ENCODE results near the gene METTL3. TPM values are rescaled to one million over a fixed set of nuclear protein-coding genes. Genes with fewer than 3 reads are reported as not detected.

METTL3 gene
- total and polyA plus RNA-seq, 2 of the 8 experiments (the other 6 are each of a cell fraction or from before 2014, with no cell fraction given), result 103 to 144 TPM

- H3K56ac ChIP-seq (replicated peaks; ENCODE audit: insufficient read length, low read depth, low read length), result peak overlapping the region; percentile 85
- H4K20me1 ChIP-seq (replicated peaks in 1 of 2; ENCODE audit: control insufficient read depth in 1 of 2, insufficient read depth in 2 of 2, low read length in 2 of 2), result no peaks in the 10 kb centered on the region
- ChIA-PET CTCF (ENCODE audit: partially characterized antibody) (interaction anchor here (0.6 to 2.4 kb wide), 5 partner anchors 11 to 198 kb away, joined by 3 to 9 read pairs (median 5); partner anchors contain the start of gene SALL2), POLR2A (ENCODE audit: partially characterized antibody) (interaction anchor here (0.6 to 32.5 kb wide), 11 partner anchors 11 to 949 kb away, joined by 3 to 769 read pairs (median 4); partner anchors contain the start of genes METTL3 and SALL2)
- H3K36me3 ChIP-seq (ENCODE audit: control insufficient read depth in 2 of 4, insufficient read depth in 4 of 4, low read length in 3 of 4), result peaks cover 0 to 5% (median 0%) of the 10 kb centered on the region in 4 experiments; a peak in 1 of 8 replicates
- H2BK120ac ChIP-seq (replicated peaks; ENCODE audit: low read depth, low read length), result peak overlapping the region; percentile 67
- H3K79me1 ChIP-seq (ENCODE audit: low read depth, low read length), result no peaks in the 10 kb centered on the region
- H3K14ac ChIP-seq (ENCODE audit: insufficient read length), result no peak overlapping the region
- 0% methylated on average over 23 of the region's 25 CpGs; no CpG with 5 or more reads in 1 of the 2 experiments for WGBS, 2 experiments (ENCODE audit: extremely low coverage in 1 of 2, insufficient coverage in 1 of 2, insufficient read length in 1 of 2, insufficient replicate concordance in 2 of 2, low coverage in 1 of 2, low lambda C conversion rate in 2 of 2, missing lambda C conversion rate in 1 of 2)
- peak overlapping the region; percentile 46 to 91 (median 68) for H3K9ac ChIP-seq (replicated peaks in 1 of 4; ENCODE audit: extremely low read depth in 1 of 4, low read depth in 3 of 4, low read length in 3 of 4)
- no peak overlapping the region for H3K4ac ChIP-seq (replicated peaks; ENCODE audit: insufficient read length, low read depth, low read length)
- H2BK5ac ChIP-seq (ENCODE audit: low read depth, low read length), result peak overlapping the region; percentile 95
- no peaks in the 10 kb centered on the region for H3K9me3 ChIP-seq (ENCODE audit: insufficient read depth in 2 of 2, low read depth in 1 of 2, low read length in 1 of 2)
- peak overlapping the region; percentile 95 for H2BK12ac ChIP-seq (ENCODE audit: low read depth, low read length)
- H2AK5ac ChIP-seq (ENCODE audit: low read depth, low read length), result peak overlapping the region; percentile 82; the same call in 1 of the 2 replicates
- peak overlapping the region; percentile 22 for H4K5ac ChIP-seq (ENCODE audit: insufficient read length, low read depth, low read length)
- no peak overlapping the region for H2AFZ ChIP-seq (ENCODE audit: low read length)
- peaks cover 27 to 71% of the 10 kb centered on the region in 2 experiments for H3K79me2 ChIP-seq (ENCODE audit: control insufficient read depth in 1 of 2, insufficient read depth in 2 of 2, low read length in 2 of 2)
- no peak overlapping the region for H4K8ac ChIP-seq (ENCODE audit: extremely low read depth, insufficient read depth, low read length)
- peak overlapping the region; percentile 94 for H3K18ac ChIP-seq (ENCODE audit: extremely low read depth, low read length)
- H4K91ac ChIP-seq (replicated peaks; ENCODE audit: insufficient read length, low read length), result peak overlapping the region; percentile 89
- H3K23ac ChIP-seq (ENCODE audit: insufficient read length), result no peak overlapping the region
- peak overlapping the region; percentile 74 to 94 for H3K4me2 ChIP-seq (ENCODE audit: insufficient read depth in 1 of 2, low read depth in 2 of 2, low read length in 2 of 2)
- H3K27me3 ChIP-seq (replicated peaks in 1 of 4; ENCODE audit: control insufficient read depth in 3 of 4, extremely low read depth in 1 of 4, insufficient read depth in 3 of 4, low read length in 3 of 4), result no peaks in the 10 kb centered on the region
- H3K23me2 ChIP-seq (ENCODE audit: low read depth, low read length), result peaks cover 7% of the 10 kb centered on the region
- peaks cover 0 to 20% (median 15%) of the 10 kb centered on the region in 4 experiments for H3K4me1 ChIP-seq (replicated peaks in 1 of 4; ENCODE audit: control insufficient read depth in 3 of 4, insufficient read depth in 4 of 4, low read length in 3 of 4)
- DNase-seq (ENCODE audit: low read depth in 1 of 2, low spot score in 2 of 2) (peak in 1 of 2 experiments; percentile 76), FAIRE-seq (peak; percentile 66)
- H2BK20ac ChIP-seq (ENCODE audit: low read length), result no peak overlapping the region
- H3K27ac ChIP-seq (ENCODE audit: low read depth, low read length), result peak overlapping the region; percentile 91
- H2BK15ac ChIP-seq (ENCODE audit: low read length), result peak overlapping the region; percentile 89; the same call in 1 of the 2 replicates
- H3K4me3 ChIP-seq (ENCODE audit: extremely low read depth in 1 of 4, insufficient read depth in 2 of 4, low read depth in 3 of 4, low read length in 4 of 4), result peak overlapping the region; percentile 87 to 96 (median 92)
- TF ChIP-seq SAP30 (IDR thresholded peaks at IDR 0.05; ENCODE audit: insufficient read depth, insufficient replicate concordance, low read length), result peak; percentile 19
- TF ChIP-seq, protein P1, sequence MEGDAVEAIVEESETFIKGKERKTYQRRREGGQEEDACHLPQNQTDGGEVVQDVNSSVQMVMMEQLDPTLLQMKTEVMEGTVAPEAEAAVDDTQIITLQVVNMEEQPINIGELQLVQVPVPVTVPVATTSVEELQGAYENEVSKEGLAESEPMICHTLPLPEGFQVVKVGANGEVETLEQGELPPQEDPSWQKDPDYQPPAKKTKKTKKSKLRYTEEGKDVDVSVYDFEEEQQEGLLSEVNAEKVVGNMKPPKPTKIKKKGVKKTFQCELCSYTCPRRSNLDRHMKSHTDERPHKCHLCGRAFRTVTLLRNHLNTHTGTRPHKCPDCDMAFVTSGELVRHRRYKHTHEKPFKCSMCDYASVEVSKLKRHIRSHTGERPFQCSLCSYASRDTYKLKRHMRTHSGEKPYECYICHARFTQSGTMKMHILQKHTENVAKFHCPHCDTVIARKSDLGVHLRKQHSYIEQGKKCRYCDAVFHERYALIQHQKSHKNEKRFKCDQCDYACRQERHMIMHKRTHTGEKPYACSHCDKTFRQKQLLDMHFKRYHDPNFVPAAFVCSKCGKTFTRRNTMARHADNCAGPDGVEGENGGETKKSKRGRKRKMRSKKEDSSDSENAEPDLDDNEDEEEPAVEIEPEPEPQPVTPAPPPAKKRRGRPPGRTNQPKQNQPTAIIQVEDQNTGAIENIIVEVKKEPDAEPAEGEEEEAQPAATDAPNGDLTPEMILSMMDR (IDR thresholded peaks at IDR 0.05; ENCODE audit: control extremely low read depth in 1 of 3, insufficient read depth in 1 of 3, low read depth in 1 of 3, low read length in 3 of 3), result no peak
- no peak for TF ChIP-seq HDAC6 (IDR thresholded peaks at IDR 0.05; ENCODE audit: low read depth, low read length)
- TF ChIP-seq KDM4A (IDR thresholded peaks at IDR 0.05; ENCODE audit: low read depth, low read length, severe bottlenecking), result no peak
Observed at GRCh38 chr14:21536418-21537089, 25.4 kb upstream of the METTL3 start.
